Mammary epithelial cell (primary cell): ENCODE data around the gene PCDHGB5.

Experiments used
- EZH2 ChIP-seq: IDR thresholded peaks from 2 replicates; pipeline ENCODE4 v1.6.1; 2012; ENCODE audit warnings: low read length, inconsistent platforms, borderline replicate concordance
- TF ChIP-seq, protein P1 (sequence below), 2 donors: IDR thresholded peaks in 1 of 2; conservative IDR thresholded peaks in 1 of 2; 2 replicates each; pipeline ENCODE4 v1.5.1; 2011 to 2012; ENCODE audit warnings: inconsistent platforms in 2 of 2, low read length in 2 of 2, mild to moderate bottlenecking in 2 of 2, control low read depth in 1 of 2, low read depth in 1 of 2; ENCODE audit not compliant: insufficient read depth in 1 of 2; ENCODE audit errors: extremely low read depth in 1 of 2

DNA sequence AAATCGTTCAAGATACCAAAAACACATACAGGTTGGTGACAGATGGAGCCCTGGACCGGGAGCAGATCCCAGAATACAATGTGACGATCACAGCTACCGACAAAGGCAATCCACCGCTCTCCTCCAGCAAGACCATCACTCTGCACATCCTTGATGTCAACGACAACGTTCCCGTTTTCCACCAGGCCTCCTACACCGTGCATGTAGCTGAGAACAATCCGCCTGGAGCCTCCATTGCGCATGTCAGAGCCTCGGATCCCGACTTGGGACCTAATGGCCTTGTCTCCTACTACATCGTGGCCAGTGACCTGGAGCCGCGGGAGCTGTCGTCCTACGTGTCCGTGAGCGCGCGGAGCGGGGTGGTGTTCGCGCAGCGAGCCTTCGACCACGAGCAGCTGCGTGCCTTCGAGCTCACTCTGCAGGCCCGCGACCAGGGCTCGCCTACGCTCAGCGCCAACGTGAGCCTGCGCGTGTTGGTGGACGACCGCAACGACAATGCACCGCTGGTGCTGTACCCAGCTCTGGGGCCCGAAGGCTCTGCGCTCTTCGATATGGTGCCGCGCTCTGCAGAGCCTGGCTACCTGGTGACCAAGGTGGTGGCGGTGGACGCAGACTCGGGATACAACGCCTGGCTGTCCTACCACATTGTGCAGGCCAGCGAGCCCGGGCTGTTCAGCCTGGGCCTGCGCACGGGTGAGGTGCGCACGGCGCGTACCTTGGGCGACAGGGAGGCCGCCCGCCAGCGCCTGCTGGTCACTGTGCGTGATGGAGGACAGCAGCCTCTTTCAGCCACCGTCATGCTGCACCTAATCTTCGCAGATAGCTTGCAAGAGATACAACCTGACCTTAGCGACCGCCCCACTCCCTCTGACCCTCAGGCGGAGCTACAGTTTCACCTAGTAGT, 25.9 kb upstream of the PCDHGB5 start:
- TF ChIP-seq, protein P1, sequence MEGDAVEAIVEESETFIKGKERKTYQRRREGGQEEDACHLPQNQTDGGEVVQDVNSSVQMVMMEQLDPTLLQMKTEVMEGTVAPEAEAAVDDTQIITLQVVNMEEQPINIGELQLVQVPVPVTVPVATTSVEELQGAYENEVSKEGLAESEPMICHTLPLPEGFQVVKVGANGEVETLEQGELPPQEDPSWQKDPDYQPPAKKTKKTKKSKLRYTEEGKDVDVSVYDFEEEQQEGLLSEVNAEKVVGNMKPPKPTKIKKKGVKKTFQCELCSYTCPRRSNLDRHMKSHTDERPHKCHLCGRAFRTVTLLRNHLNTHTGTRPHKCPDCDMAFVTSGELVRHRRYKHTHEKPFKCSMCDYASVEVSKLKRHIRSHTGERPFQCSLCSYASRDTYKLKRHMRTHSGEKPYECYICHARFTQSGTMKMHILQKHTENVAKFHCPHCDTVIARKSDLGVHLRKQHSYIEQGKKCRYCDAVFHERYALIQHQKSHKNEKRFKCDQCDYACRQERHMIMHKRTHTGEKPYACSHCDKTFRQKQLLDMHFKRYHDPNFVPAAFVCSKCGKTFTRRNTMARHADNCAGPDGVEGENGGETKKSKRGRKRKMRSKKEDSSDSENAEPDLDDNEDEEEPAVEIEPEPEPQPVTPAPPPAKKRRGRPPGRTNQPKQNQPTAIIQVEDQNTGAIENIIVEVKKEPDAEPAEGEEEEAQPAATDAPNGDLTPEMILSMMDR (conservative IDR thresholded peaks at IDR 0.05 in 1 of 2, IDR thresholded peaks at IDR 0.05 in 1 of 2; ENCODE audit: extremely low read depth in 1 of 2, insufficient read depth in 1 of 2, low read depth in 1 of 2, low read length in 2 of 2), result no peak
- TF ChIP-seq EZH2, result no peak
